SK-N-SH (cell line): ENCODE results near the gene TEX19. TPM values are rescaled to one million over a fixed set of nuclear protein-coding genes. Genes with fewer than 3 reads are reported as not detected.

ENCODE experiments used
- CTCF ChIA-PET: fragments of 300-600, 350-600 bp; formaldehyde crosslinking; extraction: SDS; loops from one replicate; lab custom pipeline; 2021; lab: Yijun Ruan, JAX
- POLR2A ChIA-PET: fragments of 350-600 bp; sonication (Branson Sonifier 250); formaldehyde crosslinking; extraction: SDS; loops from one replicate; lab custom pipeline; 2020; ENCODE audit warnings: antibody characterized with exemption, inconsistent platforms; lab: Yijun Ruan, JAX
- DNase-seq: peaks from one replicate; pipeline ENCODE4 v3.0.0; 2012
- H2AFZ ChIP-seq: fragments of 200-600 bp; sonication (generic); 2 replicates; pipeline ENCODE4 v1.8.1; 2016; ENCODE audit warnings: antibody characterized with exemption, mild to moderate bottlenecking, low read depth
- H3F3A ChIP-seq: fragments of 200-600 bp; sonication (generic); replicated peaks from 2 replicates; pipeline ENCODE3; 2016; ENCODE audit warnings: antibody characterized with exemption, mild to moderate bottlenecking; ENCODE audit not compliant: insufficient read depth
- H3K27ac ChIP-seq, 2 experiments: fragments of 200-500 bp in 1 of 2; fragments of 200-600 bp in 1 of 2; sonication (Bioruptor generic) in 1 of 2; sonication (generic), shearing (Covaris generic) in 1 of 2; 2 replicates each; pipeline versions ENCODE4 v1.5.1 to v1.6.1; 2014 to 2016; ENCODE audit warnings: low read depth in 2 of 2, inconsistent platforms in 1 of 2, low read length in 1 of 2, mild to moderate bottlenecking in 1 of 2, mixed read lengths in 1 of 2
- H3K27me3 ChIP-seq: fragments of 200-600 bp; sonication (generic), shearing (Covaris generic); 2 replicates; pipeline ENCODE4 v1.6.1; 2016; ENCODE audit warnings: mixed run types; ENCODE audit not compliant: insufficient read depth
- H3K36me3 ChIP-seq, 2 experiments: fragments of 200-500 bp in 1 of 2; fragments of 200-600 bp in 1 of 2; sonication (Bioruptor generic) in 1 of 2; sonication (generic) in 1 of 2; replicated peaks in 1 of 2; 2 replicates each; pipeline versions ENCODE3 to v1.5.1; 2014 to 2016; ENCODE audit warnings: low read length in 1 of 2, mild to moderate bottlenecking in 1 of 2; ENCODE audit not compliant: insufficient read depth in 2 of 2, control insufficient read depth in 1 of 2
- H3K4me1 ChIP-seq, 2 experiments: fragments of 200-500 bp in 1 of 2; fragments of 200-600 bp in 1 of 2; sonication (Bioruptor generic) in 1 of 2; sonication (generic), shearing (Covaris generic) in 1 of 2; 2 replicates each; pipeline versions ENCODE4 v1.5.1 to v1.6.1; 2014 to 2016; ENCODE audit warnings: low read depth in 1 of 2, low read length in 1 of 2, mixed run types in 1 of 2; ENCODE audit not compliant: insufficient read depth in 2 of 2, control insufficient read depth in 1 of 2
- H3K4me2 ChIP-seq: fragments of 200-600 bp; sonication (generic), shearing (Covaris generic); 2 replicates; pipeline ENCODE4 v1.6.1; 2017; ENCODE audit warnings: mixed run types
- H3K4me3 ChIP-seq, 2 experiments: fragments of 200-500 bp in 1 of 2; fragments of 200-600 bp in 1 of 2; sonication (Bioruptor generic) in 1 of 2; sonication (generic), shearing (Covaris generic) in 1 of 2; 2 replicates each; pipeline versions ENCODE4 v1.5.1 to v1.8.1; 2014 to 2016; ENCODE audit warnings: low read depth in 2 of 2, inconsistent platforms in 1 of 2, low read length in 1 of 2, mild to moderate bottlenecking in 1 of 2, mixed read lengths in 1 of 2, moderate library complexity in 1 of 2
- H3K79me2 ChIP-seq: fragments of 200-600 bp; sonication (generic); 2 replicates; pipeline ENCODE4 v1.8.1; 2017; ENCODE audit warnings: mild to moderate bottlenecking; ENCODE audit not compliant: insufficient read depth
- H3K9ac ChIP-seq: fragments of 200-600 bp; sonication (generic); 2 replicates; pipeline ENCODE4 v1.6.1; 2017; ENCODE audit warnings: mixed run types
- H3K9me2 ChIP-seq: fragments of 200-600 bp; sonication (generic); 2 replicates; pipeline ENCODE4 v1.6.1; 2017; ENCODE audit warnings: mixed run types
- H3K9me3 ChIP-seq: fragments of 200-600 bp; sonication (generic); 2 replicates; pipeline ENCODE4 v1.6.1; 2017; ENCODE audit warnings: mixed run types, mild to moderate bottlenecking, moderate library complexity
- H4K20me1 ChIP-seq: fragments of 200-600 bp; sonication (generic); 2 replicates; pipeline ENCODE4 v1.6.1; 2017; ENCODE audit warnings: mild to moderate bottlenecking, mixed run types; ENCODE audit not compliant: insufficient read depth
- CHD2 ChIP-seq: fragments of 150-350 bp; IDR thresholded peaks from 2 replicates; pipeline ENCODE4 v1.6.1; 2018; ENCODE audit warnings: low read length; ENCODE audit not compliant: partially characterized antibody
- EZH2phosphoT487 ChIP-seq: fragments of 200-600 bp; sonication (generic); IDR thresholded peaks from 2 replicates; pipeline ENCODE4 v1.6.1; 2017; ENCODE audit warnings: low read depth, mixed run types, mild to moderate bottlenecking, antibody characterized with exemption, moderate library complexity, borderline replicate concordance
- FOSL2 ChIP-seq: IDR thresholded peaks from 2 replicates; pipeline ENCODE4 v1.4.0; 2012; ENCODE audit warnings: low read depth, mild to moderate bottlenecking, moderate library complexity, borderline replicate concordance
- GATA2 ChIP-seq: sonication (generic); formaldehyde crosslinking; IDR thresholded peaks from 2 replicates; pipeline ENCODE4 v1.5.0; 2020; ENCODE audit warnings: mild to moderate bottlenecking, missing genetic modification reagents
- IRF3 ChIP-seq: fragments of 150-350 bp; IDR thresholded peaks from 2 replicates; pipeline ENCODE4 v1.6.1; 2016; ENCODE audit warnings: mild to moderate bottlenecking, low read depth, low read length
- MAX ChIP-seq: IDR thresholded peaks from 2 replicates; pipeline ENCODE4 v1.4.0; 2012; ENCODE audit warnings: low read depth
- MEF2A ChIP-seq: IDR thresholded peaks from 2 replicates; pipeline ENCODE4 v1.4.0; 2012; ENCODE audit warnings: low read depth, borderline replicate concordance
- MXI1 ChIP-seq: IDR thresholded peaks from 2 replicates; pipeline ENCODE4 v1.6.1; 2012; ENCODE audit warnings: mild to moderate bottlenecking, low read depth, low read length, improper control_type of control experiment
- NFIC ChIP-seq: IDR thresholded peaks from 2 replicates; pipeline ENCODE4 v1.4.0; 2012; ENCODE audit warnings: borderline replicate concordance
- RAD21 ChIP-seq: IDR thresholded peaks from 2 replicates; pipeline ENCODE4 v1.6.1; 2012; ENCODE audit warnings: mild to moderate bottlenecking, low read length
- RCOR1 ChIP-seq: fragments of 150-350 bp; IDR thresholded peaks from 2 replicates; pipeline ENCODE4 v1.6.1; 2017; ENCODE audit warnings: antibody characterized with exemption, low read length
- RXRA ChIP-seq: IDR thresholded peaks from 2 replicates; pipeline ENCODE4 v1.4.0; 2012; ENCODE audit warnings: low read depth, mild to moderate bottlenecking, borderline replicate concordance
- SIN3A ChIP-seq: IDR thresholded peaks from 2 replicates; pipeline ENCODE4 v1.6.1; 2012; ENCODE audit warnings: low read depth, mild to moderate bottlenecking, low read length, moderate library complexity, borderline replicate concordance
- TCF12 ChIP-seq: IDR thresholded peaks from 2 replicates; pipeline ENCODE4 v1.4.0; 2012
- TEAD4 ChIP-seq: IDR thresholded peaks from 2 replicates; pipeline ENCODE4 v1.4.0; 2012; ENCODE audit warnings: mild to moderate bottlenecking, borderline replicate concordance; ENCODE audit not compliant: insufficient read depth
- WGBS: methylation state at CpG from one replicate; pipeline ENCODE4 v1.1.6; 2017; ENCODE audit warnings: low lambda C conversion rate; 5-methylcytosine and 5-hydroxymethylcytosine counted together
- polyA plus RNA-seq, 3 experiments: library from polyadenylated mRNA; depleted of rRNA; stranded (reverse); fragments of >200 nt; gene quantifications; 2 replicates each; pipeline ENCODE4 v1.2.3, GENCODE V29; 2012
- TF ChIP-seq, protein P1 (sequence below): IDR thresholded peaks from 2 replicates; pipeline ENCODE4 v1.6.1; 2012; ENCODE audit warnings: mild to moderate bottlenecking, low read depth, low read length, moderate library complexity
- TF ChIP-seq, protein P2 (sequence below): IDR thresholded peaks from 2 replicates; pipeline ENCODE4; 2012
- TF ChIP-seq, protein P3 (sequence below): IDR thresholded peaks from 2 replicates; pipeline ENCODE4 v1.4.0; 2012; ENCODE audit warnings: low read depth, borderline replicate concordance

Gene TEX19
- polyA plus RNA-seq, 1 of the 3 experiments (the other 2 are of a cell fraction), result 0.10 TPM

GRCh38 chr17:82392941-82393340 is 33.9 kb downstream of the TEX19 start:
- Histone ChIP-seq H2AFZ (no peak overlapping the region), H3K9ac (no peak overlapping the region), H3K9me3 (no peaks in the 10 kb centered on the region), H3K4me3 (no peak overlapping the region), H3K36me3 (peaks cover 0 to 2% of the 10 kb centered on the region in 2 experiments), H3K27ac (no peak overlapping the region), H3K4me2 (no peak overlapping the region), H4K20me1 (no peaks in the 10 kb centered on the region; the same call in 1 of the 2 replicates), H3K9me2 (no peaks in the 10 kb centered on the region), H3K79me2 (no peaks in the 10 kb centered on the region), H3K27me3 (no peaks in the 10 kb centered on the region), H3K4me1 (peaks cover 0 to 19% of the 10 kb centered on the region in 2 experiments; a peak in 2 of 4 replicates), H3F3A (peaks cover 10% of the 10 kb centered on the region)
- CTCF ChIA-PET, result interaction anchor here (1.5 kb wide), 1 partner anchor 162 kb away, joined by 3 read pairs; no protein-coding TSS in a partner anchor
- 92% methylated on average over 15 of the region's 15 CpGs for WGBS
- DNase-seq, result no peak
- TF ChIP-seq SIN3A, result no peak
- TF ChIP-seq GATA2, result no peak
- no peak for TF ChIP-seq TCF12
- TF ChIP-seq, protein P1, sequence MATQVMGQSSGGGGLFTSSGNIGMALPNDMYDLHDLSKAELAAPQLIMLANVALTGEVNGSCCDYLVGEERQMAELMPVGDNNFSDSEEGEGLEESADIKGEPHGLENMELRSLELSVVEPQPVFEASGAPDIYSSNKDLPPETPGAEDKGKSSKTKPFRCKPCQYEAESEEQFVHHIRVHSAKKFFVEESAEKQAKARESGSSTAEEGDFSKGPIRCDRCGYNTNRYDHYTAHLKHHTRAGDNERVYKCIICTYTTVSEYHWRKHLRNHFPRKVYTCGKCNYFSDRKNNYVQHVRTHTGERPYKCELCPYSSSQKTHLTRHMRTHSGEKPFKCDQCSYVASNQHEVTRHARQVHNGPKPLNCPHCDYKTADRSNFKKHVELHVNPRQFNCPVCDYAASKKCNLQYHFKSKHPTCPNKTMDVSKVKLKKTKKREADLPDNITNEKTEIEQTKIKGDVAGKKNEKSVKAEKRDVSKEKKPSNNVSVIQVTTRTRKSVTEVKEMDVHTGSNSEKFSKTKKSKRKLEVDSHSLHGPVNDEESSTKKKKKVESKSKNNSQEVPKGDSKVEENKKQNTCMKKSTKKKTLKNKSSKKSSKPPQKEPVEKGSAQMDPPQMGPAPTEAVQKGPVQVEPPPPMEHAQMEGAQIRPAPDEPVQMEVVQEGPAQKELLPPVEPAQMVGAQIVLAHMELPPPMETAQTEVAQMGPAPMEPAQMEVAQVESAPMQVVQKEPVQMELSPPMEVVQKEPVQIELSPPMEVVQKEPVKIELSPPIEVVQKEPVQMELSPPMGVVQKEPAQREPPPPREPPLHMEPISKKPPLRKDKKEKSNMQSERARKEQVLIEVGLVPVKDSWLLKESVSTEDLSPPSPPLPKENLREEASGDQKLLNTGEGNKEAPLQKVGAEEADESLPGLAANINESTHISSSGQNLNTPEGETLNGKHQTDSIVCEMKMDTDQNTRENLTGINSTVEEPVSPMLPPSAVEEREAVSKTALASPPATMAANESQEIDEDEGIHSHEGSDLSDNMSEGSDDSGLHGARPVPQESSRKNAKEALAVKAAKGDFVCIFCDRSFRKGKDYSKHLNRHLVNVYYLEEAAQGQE, result no peak
- TF ChIP-seq NFIC, result no peak
- TF ChIP-seq MAX, result no peak
- TF ChIP-seq MXI1, result no peak
- no peak for TF ChIP-seq RCOR1
- TF ChIP-seq EZH2phosphoT487, result no peak
- TF ChIP-seq RAD21, result no peak
- TF ChIP-seq CHD2, result no peak
- no peak for TF ChIP-seq FOSL2
- no peak for TF ChIP-seq IRF3
- TF ChIP-seq, protein P2, sequence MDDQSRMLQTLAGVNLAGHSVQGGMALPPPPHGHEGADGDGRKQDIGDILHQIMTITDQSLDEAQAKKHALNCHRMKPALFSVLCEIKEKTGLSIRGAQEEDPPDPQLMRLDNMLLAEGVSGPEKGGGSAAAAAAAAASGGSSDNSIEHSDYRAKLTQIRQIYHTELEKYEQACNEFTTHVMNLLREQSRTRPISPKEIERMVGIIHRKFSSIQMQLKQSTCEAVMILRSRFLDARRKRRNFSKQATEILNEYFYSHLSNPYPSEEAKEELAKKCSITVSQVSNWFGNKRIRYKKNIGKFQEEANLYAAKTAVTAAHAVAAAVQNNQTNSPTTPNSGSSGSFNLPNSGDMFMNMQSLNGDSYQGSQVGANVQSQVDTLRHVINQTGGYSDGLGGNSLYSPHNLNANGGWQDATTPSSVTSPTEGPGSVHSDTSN, result no peak
- TF ChIP-seq, protein P3, sequence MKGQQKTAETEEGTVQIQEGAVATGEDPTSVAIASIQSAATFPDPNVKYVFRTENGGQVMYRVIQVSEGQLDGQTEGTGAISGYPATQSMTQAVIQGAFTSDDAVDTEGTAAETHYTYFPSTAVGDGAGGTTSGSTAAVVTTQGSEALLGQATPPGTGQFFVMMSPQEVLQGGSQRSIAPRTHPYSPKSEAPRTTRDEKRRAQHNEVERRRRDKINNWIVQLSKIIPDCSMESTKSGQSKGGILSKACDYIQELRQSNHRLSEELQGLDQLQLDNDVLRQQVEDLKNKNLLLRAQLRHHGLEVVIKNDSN, result no peak
- no peak for TF ChIP-seq TEAD4
- no peak for TF ChIP-seq MEF2A
- no peak for TF ChIP-seq RXRA
- POLR2A ChIA-PET, result no interaction called here
